HL-60 (cell line): ENCODE measurements around the gene BRSK2.

Source experiments
- DNase-seq, 2 experiments: peaks; one replicate each; pipeline ENCODE4 v3.0.0-alpha.2; 2010 to 2020; ENCODE audit warnings: low read depth in 1 of 2, low spot score in 1 of 2
- H3K27ac ChIP-seq: fragments of 250-450 bp; sonication (Bioruptor Pico); replicated peaks from 2 replicates; pipeline ENCODE4 v1.5.1; 2020; ENCODE audit warnings: mild to moderate bottlenecking, moderate library complexity
- H3K27me3 ChIP-seq: fragments of 250-450 bp; sonication (Bioruptor Pico); 2 replicates; pipeline ENCODE4 v1.5.1; 2021; ENCODE audit warnings: mild to moderate bottlenecking, moderate library complexity; ENCODE audit not compliant: insufficient read depth, poor library complexity, severe bottlenecking
- H3K4me3 ChIP-seq: replicated peaks from 2 replicates; pipeline ENCODE4 v1.5.1; 2011; ENCODE audit warnings: mild to moderate bottlenecking, control low read depth, low read length; ENCODE audit not compliant: insufficient read depth
- CTCF ChIP-seq: IDR thresholded peaks from one replicate; pipeline ENCODE4 v1.5.1; 2011; ENCODE audit warnings: low read length, control low read depth, inconsistent platforms; ENCODE audit not compliant: insufficient read depth
- GABPA ChIP-seq: IDR thresholded peaks from 2 replicates; pipeline ENCODE4 v1.6.1; 2012; ENCODE audit warnings: low read depth
- POLR2AphosphoS5 ChIP-seq: IDR thresholded peaks from 2 replicates; pipeline ENCODE4 v1.6.1; 2012; ENCODE audit warnings: low read depth
- SPI1 ChIP-seq: IDR thresholded peaks from 2 replicates; pipeline ENCODE4 v1.6.1; 2012; ENCODE audit warnings: low read depth, mild to moderate bottlenecking, borderline replicate concordance
- TF ChIP-seq, protein P1 (sequence below): IDR thresholded peaks from 2 replicates; pipeline ENCODE4 v1.6.1; 2012; ENCODE audit warnings: low read depth; ENCODE audit not compliant: insufficient replicate concordance

BRSK2 gene

GRCh38 chr11:1491379-1491778 is 101.6 kb downstream of the BRSK2 start:
- TF ChIP-seq SPI1 (no peak), GABPA (no peak), POLR2AphosphoS5 (no peak), CTCF (no peak)
- TF ChIP-seq, protein P1, sequence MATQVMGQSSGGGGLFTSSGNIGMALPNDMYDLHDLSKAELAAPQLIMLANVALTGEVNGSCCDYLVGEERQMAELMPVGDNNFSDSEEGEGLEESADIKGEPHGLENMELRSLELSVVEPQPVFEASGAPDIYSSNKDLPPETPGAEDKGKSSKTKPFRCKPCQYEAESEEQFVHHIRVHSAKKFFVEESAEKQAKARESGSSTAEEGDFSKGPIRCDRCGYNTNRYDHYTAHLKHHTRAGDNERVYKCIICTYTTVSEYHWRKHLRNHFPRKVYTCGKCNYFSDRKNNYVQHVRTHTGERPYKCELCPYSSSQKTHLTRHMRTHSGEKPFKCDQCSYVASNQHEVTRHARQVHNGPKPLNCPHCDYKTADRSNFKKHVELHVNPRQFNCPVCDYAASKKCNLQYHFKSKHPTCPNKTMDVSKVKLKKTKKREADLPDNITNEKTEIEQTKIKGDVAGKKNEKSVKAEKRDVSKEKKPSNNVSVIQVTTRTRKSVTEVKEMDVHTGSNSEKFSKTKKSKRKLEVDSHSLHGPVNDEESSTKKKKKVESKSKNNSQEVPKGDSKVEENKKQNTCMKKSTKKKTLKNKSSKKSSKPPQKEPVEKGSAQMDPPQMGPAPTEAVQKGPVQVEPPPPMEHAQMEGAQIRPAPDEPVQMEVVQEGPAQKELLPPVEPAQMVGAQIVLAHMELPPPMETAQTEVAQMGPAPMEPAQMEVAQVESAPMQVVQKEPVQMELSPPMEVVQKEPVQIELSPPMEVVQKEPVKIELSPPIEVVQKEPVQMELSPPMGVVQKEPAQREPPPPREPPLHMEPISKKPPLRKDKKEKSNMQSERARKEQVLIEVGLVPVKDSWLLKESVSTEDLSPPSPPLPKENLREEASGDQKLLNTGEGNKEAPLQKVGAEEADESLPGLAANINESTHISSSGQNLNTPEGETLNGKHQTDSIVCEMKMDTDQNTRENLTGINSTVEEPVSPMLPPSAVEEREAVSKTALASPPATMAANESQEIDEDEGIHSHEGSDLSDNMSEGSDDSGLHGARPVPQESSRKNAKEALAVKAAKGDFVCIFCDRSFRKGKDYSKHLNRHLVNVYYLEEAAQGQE = no peak
- Histone ChIP-seq H3K27ac (no peak overlapping the region), H3K27me3 (no peaks in the 10 kb centered on the region), H3K4me3 (no peak overlapping the region)
- no peak for DNase-seq

- DNase-seq = no peak
- Histone ChIP-seq H3K4me3 (no peak overlapping the region), H3K27ac (no peak overlapping the region), H3K27me3 (no peaks in the 10 kb centered on the region)
- no peak for TF ChIP-seq GABPA
- TF ChIP-seq SPI1 = peak; percentile 75
Measured at GRCh38 chr11:1493650-1494244, 104.0 kb downstream of the BRSK2 start.

- H3K4me3 ChIP-seq = no peak overlapping the region
- H3K27me3 ChIP-seq = no peaks in the 10 kb centered on the region
- TF ChIP-seq POLR2AphosphoS5 (no peak), CTCF (no peak), GABPA (no peak), SPI1 (no peak)
- TF ChIP-seq, protein P1 = no peak
- H3K27ac ChIP-seq = no peak overlapping the region
- no peak for DNase-seq
Measured at GRCh38 chr11:1494650-1495049, 104.9 kb downstream of the BRSK2 start.

DNA sequence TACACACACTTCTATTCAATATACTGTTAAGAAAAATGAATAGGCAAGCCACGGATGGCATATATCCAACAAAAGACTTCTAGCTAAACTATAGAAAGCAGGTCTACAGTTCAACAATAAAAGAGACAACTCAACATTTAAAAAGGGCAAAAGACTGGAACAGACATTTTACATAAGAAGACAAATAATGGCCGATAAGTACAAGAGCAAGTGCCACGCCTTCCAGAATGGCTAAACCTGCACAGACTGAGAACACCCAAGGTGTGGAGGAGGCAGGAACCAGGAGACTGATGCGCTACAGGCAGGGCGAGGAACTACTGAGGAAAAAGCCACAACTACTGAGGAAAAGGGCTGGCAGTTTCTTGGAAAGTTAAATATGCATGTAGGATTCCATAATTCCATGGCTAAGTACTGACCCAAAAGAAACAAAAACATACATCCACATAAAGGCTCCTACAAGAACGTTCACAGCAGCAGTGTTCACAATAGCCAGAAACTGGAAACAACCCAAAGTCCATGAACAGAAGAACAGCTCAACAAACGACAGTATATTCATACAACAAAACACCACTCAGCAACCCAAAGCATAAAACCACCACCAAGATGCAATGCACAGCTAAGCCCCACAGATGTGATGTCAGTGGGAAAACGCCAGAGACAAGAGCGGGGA is 106.5 kb downstream of the BRSK2 start:
- H3K27me3 ChIP-seq = no peaks in the 10 kb centered on the region
- TF ChIP-seq SPI1 (no peak), POLR2AphosphoS5 (no peak), GABPA (no peak), CTCF (no peak)
- TF ChIP-seq, protein P1 = no peak
- H3K4me3 ChIP-seq = no peak overlapping the region
- no peak for DNase-seq
- no peak overlapping the region for H3K27ac ChIP-seq
